Measurements from ENCODE around the gene ZSWIM8.
A peak's percentile ranks its signal among the peaks of the same experiment; 100 is the strongest.

Gene ZSWIM8

GRCh38 chr10:73756183-73756582 lies 29.2 kb upstream of the ZSWIM8 start:
- no CpG with 5 or more reads among the region's 1 CpG for WGBS (ENCODE audit: extremely low coverage, insufficient coverage, insufficient read length)
- Histone ChIP-seq H3K36me3 (ENCODE audit: control insufficient read depth in 1 of 2, insufficient read depth in 2 of 2, low read length in 2 of 2) (peaks cover 35 to 50% of the 10 kb centered on the region in 2 experiments), H3K4me1 (ENCODE audit: control insufficient read depth in 1 of 2, insufficient read depth in 2 of 2, low read length in 2 of 2) (no peaks in the 10 kb centered on the region), H2AK5ac (ENCODE audit: low read length) (no peak overlapping the region), H3K79me2 (ENCODE audit: control insufficient read depth, insufficient read depth, low read length, poor library complexity) (no peaks in the 10 kb centered on the region), H3K4me2 (ENCODE audit: low read length) (no peak overlapping the region), H3K14ac (ENCODE audit: low read length) (no peak overlapping the region), H3K18ac (ENCODE audit: low read length) (no peak overlapping the region), H2BK120ac (ENCODE audit: insufficient read depth, low read length, poor library complexity) (no peak overlapping the region), H3K9me3 (ENCODE audit: insufficient read depth, low read depth, low read length) (no peaks in the 10 kb centered on the region), H3K9ac (ENCODE audit: low read length) (no peak overlapping the region), H3K4me3 (ENCODE audit: low read depth, low read length) (no peak overlapping the region), H2BK12ac (ENCODE audit: low read length) (no peak overlapping the region), H3K4ac (ENCODE audit: low read depth, low read length) (no peak overlapping the region), H4K8ac (ENCODE audit: low read depth, low read length) (no peak overlapping the region), H4K12ac (ENCODE audit: low read depth, low read length) (no peak overlapping the region), H3K27ac (ENCODE audit: low read depth, low read length) (no peak overlapping the region), H3K27me3 (ENCODE audit: insufficient read depth, low read length) (no peaks in the 10 kb centered on the region), H2BK5ac (ENCODE audit: low read depth, low read length, poor library complexity) (no peak overlapping the region), H4K91ac (ENCODE audit: low read depth, low read length) (no peak overlapping the region), H2AFZ (ENCODE audit: insufficient read depth, low read length, poor library complexity) (no peak overlapping the region), H3K23ac (ENCODE audit: low read length) (no peak overlapping the region), H3K79me1 (ENCODE audit: low read length) (no peaks in the 10 kb centered on the region)
- no peak for DNase-seq

GRCh38 chr10:73758704-73759511 lies 26.5 kb upstream of the ZSWIM8 start:
- Histone ChIP-seq H3K9me3 (ENCODE audit: insufficient read depth, low read depth, low read length) (no peaks in the 10 kb centered on the region), H3K36me3 (ENCODE audit: control insufficient read depth in 1 of 2, insufficient read depth in 2 of 2, low read length in 2 of 2) (peaks cover 32 to 56% of the 10 kb centered on the region in 2 experiments), H2AK5ac (ENCODE audit: low read length) (no peak overlapping the region), H3K23ac (ENCODE audit: low read length) (no peak overlapping the region), H3K4ac (ENCODE audit: low read depth, low read length) (no peak overlapping the region), H2BK5ac (ENCODE audit: low read depth, low read length, poor library complexity) (no peak overlapping the region), H2AFZ (ENCODE audit: insufficient read depth, low read length, poor library complexity) (no peak overlapping the region), H3K4me1 (ENCODE audit: control insufficient read depth in 1 of 2, insufficient read depth in 2 of 2, low read length in 2 of 2) (peaks cover 0 to 3% of the 10 kb centered on the region in 2 experiments), H3K27ac (ENCODE audit: low read depth, low read length) (no peak overlapping the region), H3K79me1 (ENCODE audit: low read length) (no peaks in the 10 kb centered on the region), H3K4me2 (ENCODE audit: low read length) (no peak overlapping the region), H2BK12ac (ENCODE audit: low read length) (no peak overlapping the region), H3K4me3 (ENCODE audit: low read depth, low read length) (no peak overlapping the region), H3K9ac (ENCODE audit: low read length) (no peak overlapping the region), H4K12ac (ENCODE audit: low read depth, low read length) (no peak overlapping the region), H4K8ac (ENCODE audit: low read depth, low read length) (no peak overlapping the region), H2BK120ac (ENCODE audit: insufficient read depth, low read length, poor library complexity) (no peak overlapping the region), H4K91ac (ENCODE audit: low read depth, low read length) (no peak overlapping the region), H3K79me2 (ENCODE audit: control insufficient read depth, insufficient read depth, low read length, poor library complexity) (no peaks in the 10 kb centered on the region), H3K18ac (ENCODE audit: low read length) (no peak overlapping the region), H3K27me3 (ENCODE audit: insufficient read depth, low read length) (no peaks in the 10 kb centered on the region), H3K14ac (ENCODE audit: low read length) (no peak overlapping the region)
- DNase-seq = no peak
- WGBS (ENCODE audit: extremely low coverage, insufficient coverage, insufficient read length) = no CpG with 5 or more reads among the region's 9 CpGs

- Histone ChIP-seq H3K36me3 (ENCODE audit: control insufficient read depth in 1 of 2, insufficient read depth in 2 of 2, low read length in 2 of 2) (peaks cover 34 to 58% of the 10 kb centered on the region in 2 experiments), H3K9me3 (ENCODE audit: insufficient read depth, low read depth, low read length) (no peaks in the 10 kb centered on the region), H4K91ac (ENCODE audit: low read depth, low read length) (no peak overlapping the region), H3K14ac (ENCODE audit: low read length) (no peak overlapping the region), H3K27me3 (ENCODE audit: insufficient read depth, low read length) (no peaks in the 10 kb centered on the region), H3K4me3 (ENCODE audit: low read depth, low read length) (no peak overlapping the region), H3K9ac (ENCODE audit: low read length) (no peak overlapping the region), H3K23ac (ENCODE audit: low read length) (no peak overlapping the region), H2AK5ac (ENCODE audit: low read length) (no peak overlapping the region), H2AFZ (ENCODE audit: insufficient read depth, low read length, poor library complexity) (no peak overlapping the region), H3K4me2 (ENCODE audit: low read length) (no peak overlapping the region), H2BK5ac (ENCODE audit: low read depth, low read length, poor library complexity) (no peak overlapping the region), H3K18ac (ENCODE audit: low read length) (no peak overlapping the region), H3K4me1 (ENCODE audit: control insufficient read depth in 1 of 2, insufficient read depth in 2 of 2, low read length in 2 of 2) (peaks cover 0 to 3% of the 10 kb centered on the region in 2 experiments), H3K79me1 (ENCODE audit: low read length) (no peaks in the 10 kb centered on the region), H4K8ac (ENCODE audit: low read depth, low read length) (no peak overlapping the region), H3K4ac (ENCODE audit: low read depth, low read length) (no peak overlapping the region), H4K12ac (ENCODE audit: low read depth, low read length) (no peak overlapping the region), H3K79me2 (ENCODE audit: control insufficient read depth, insufficient read depth, low read length, poor library complexity) (no peaks in the 10 kb centered on the region), H2BK12ac (ENCODE audit: low read length) (no peak overlapping the region), H3K27ac (ENCODE audit: low read depth, low read length) (no peak overlapping the region), H2BK120ac (ENCODE audit: insufficient read depth, low read length, poor library complexity) (no peak overlapping the region)
- peak; percentile 34 to 37 for DNase-seq
- no CpG with 5 or more reads among the region's 5 CpGs for WGBS (ENCODE audit: extremely low coverage, insufficient coverage, insufficient read length)
Measured at GRCh38 chr10:73759512-73760115, 25.8 kb upstream of the ZSWIM8 start.

- Histone ChIP-seq H2BK120ac (ENCODE audit: insufficient read depth, low read length, poor library complexity) (no peak overlapping the region), H3K79me2 (ENCODE audit: control insufficient read depth, insufficient read depth, low read length, poor library complexity) (no peaks in the 10 kb centered on the region), H2BK12ac (ENCODE audit: low read length) (no peak overlapping the region), H2AK5ac (ENCODE audit: low read length) (no peak overlapping the region), H3K9ac (ENCODE audit: low read length) (no peak overlapping the region), H3K27ac (ENCODE audit: low read depth, low read length) (no peak overlapping the region), H3K4me1 (ENCODE audit: control insufficient read depth in 1 of 2, insufficient read depth in 2 of 2, low read length in 2 of 2) (peaks cover 0 to 3% of the 10 kb centered on the region in 2 experiments), H4K12ac (ENCODE audit: low read depth, low read length) (no peak overlapping the region), H3K9me3 (ENCODE audit: insufficient read depth, low read depth, low read length) (no peaks in the 10 kb centered on the region), H3K79me1 (ENCODE audit: low read length) (no peaks in the 10 kb centered on the region), H4K91ac (ENCODE audit: low read depth, low read length) (no peak overlapping the region), H3K18ac (ENCODE audit: low read length) (no peak overlapping the region), H3K4ac (ENCODE audit: low read depth, low read length) (no peak overlapping the region), H3K14ac (ENCODE audit: low read length) (no peak overlapping the region), H3K27me3 (ENCODE audit: insufficient read depth, low read length) (no peaks in the 10 kb centered on the region), H3K36me3 (ENCODE audit: control insufficient read depth in 1 of 2, insufficient read depth in 2 of 2, low read length in 2 of 2) (peaks cover 42 to 75% of the 10 kb centered on the region in 2 experiments), H2BK5ac (ENCODE audit: low read depth, low read length, poor library complexity) (no peak overlapping the region), H3K23ac (ENCODE audit: low read length) (peak overlapping the region; percentile 47), H3K4me2 (ENCODE audit: low read length) (no peak overlapping the region), H3K4me3 (ENCODE audit: low read depth, low read length) (no peak overlapping the region), H4K8ac (ENCODE audit: low read depth, low read length) (no peak overlapping the region), H2AFZ (ENCODE audit: insufficient read depth, low read length, poor library complexity) (no peak overlapping the region)
- no peak for DNase-seq
- no CpG with 5 or more reads among the region's 1 CpG for WGBS (ENCODE audit: extremely low coverage, insufficient coverage, insufficient read length)
Measured at GRCh38 chr10:73761781-73762180, 23.6 kb upstream of the ZSWIM8 start.

All from trophoblast cell (in vitro differentiated cells and primary cell).